ENCODE measurements around the gene IL17RE.
A peak's percentile ranks its signal among the peaks of the same experiment; 100 is the strongest.

IL17RE gene

GRCh38 chr3:9951962-9952805 is 49.5 kb downstream of the IL17RE start, which contains the start of gene PRRT3:
TSS of gene PRRT3 (minus strand) at chr3:9952408. CDS start at chr3:9950115, 2,293 bp downstream.
- peak in 1 of 2 donors; percentile 25 for DNase-seq (ENCODE audit: low read depth in 2 of 2)

- DNase-seq (ENCODE audit: low read depth in 2 of 2) = no peak
These were observed 52.4 kb downstream of the IL17RE start for GRCh38 chr3:9955067-9955502.

- DNase-seq (ENCODE audit: low read depth in 2 of 2) = no peak
These were observed 53.1 kb downstream of the IL17RE start for GRCh38 chr3:9955611-9956352.

GRCh38 chr3:9957214-9957613 is 54.6 kb downstream of the IL17RE start:
- DNase-seq (ENCODE audit: low read depth in 2 of 2) = no peak

- DNase-seq (ENCODE audit: low read depth in 2 of 2) = no peak
These were observed 62.7 kb downstream of the IL17RE start for GRCh38 chr3:9965200-9965875.

Data from stimulated activated CD8-positive, alpha-beta memory T cell treated with anti-CD3 and anti-CD28 coated beads, Interleukin-7, amount 100 ng/mL, for 1 hour (primary cell).